Measurements from ENCODE around the gene LRRC27. TPM values are rescaled to one million over a fixed set of nuclear protein-coding genes. Genes with fewer than 3 reads are reported as not detected.

The LRRC27 gene
- total RNA-seq, 1 donor from 2014 or later: 12.4 TPM

GRCh38 chr10:132363921-132364593 is 32.1 kb downstream of the LRRC27 start:
- ATAC-seq: peak; percentile 84
- no peak for DNase-seq (ENCODE audit: low spot score)
- intact Hi-C loops (cut with DNase I): no loop called here

GRCh38 chr10:132364594-132364970 is 32.6 kb downstream of the LRRC27 start:
- ATAC-seq (peak; percentile 37), DNase-seq (ENCODE audit: low spot score) (peak; percentile 58)
- intact Hi-C loops (cut with DNase I): no loop called here

- intact Hi-C loops (cut with DNase I): no loop called here
- DNase-seq (ENCODE audit: low spot score): no peak
- ATAC-seq: no peak
Measured at GRCh38 chr10:132365102-132365501, 33.1 kb downstream of the LRRC27 start.

GRCh38 chr10:132366006-132366405 is 34.0 kb downstream of the LRRC27 start:
- peak; percentile 46 for DNase-seq (ENCODE audit: low spot score)
- intact Hi-C loops (cut with DNase I): no loop called here
- no peak for ATAC-seq

DNA sequence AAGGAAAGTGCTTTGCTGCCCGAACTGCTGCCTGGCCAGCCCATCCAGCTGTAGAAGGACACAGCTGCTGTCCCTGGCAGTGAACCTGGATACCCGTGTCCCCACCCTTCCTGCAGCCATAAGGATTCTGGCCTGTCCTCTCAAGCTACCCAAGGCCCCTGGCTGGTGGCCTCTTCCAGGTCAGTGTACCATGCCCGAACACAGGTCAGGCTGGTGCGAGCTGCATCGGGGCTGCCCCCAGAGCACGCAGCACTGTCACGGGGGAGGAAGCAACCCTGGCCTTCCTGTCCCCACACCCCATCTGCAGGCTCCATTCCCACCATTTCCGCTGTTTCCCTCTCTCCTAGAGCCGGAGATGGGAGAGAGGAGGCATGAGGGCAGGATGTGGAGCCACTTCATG is 34.5 kb downstream of the LRRC27 start:
- peak; percentile 37 for DNase-seq (ENCODE audit: low spot score)
- intact Hi-C loops (cut with DNase I): no loop called here
- no peak for ATAC-seq

DNA sequence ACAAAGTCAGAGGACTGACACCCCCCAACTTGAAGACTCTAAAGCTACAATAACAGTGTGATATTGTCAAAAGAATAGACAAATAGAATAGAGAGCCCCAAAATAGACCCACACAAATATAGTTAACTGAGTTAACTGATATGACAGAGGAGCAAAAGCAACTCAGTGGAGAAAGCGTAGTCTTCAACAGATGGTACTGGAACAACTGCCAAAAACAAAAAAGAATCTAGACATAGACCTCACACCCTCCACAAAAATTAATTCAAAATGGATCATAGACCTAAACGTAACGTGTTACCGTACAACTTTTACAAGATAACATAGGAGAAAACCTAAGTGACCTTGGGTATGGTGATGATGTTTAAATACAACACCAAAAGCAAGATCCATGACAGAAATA is 36.4 kb downstream of the LRRC27 start:
- intact Hi-C loops (cut with DNase I): no loop called here
- DNase-seq (ENCODE audit: low spot score): no peak
- no peak for ATAC-seq

DNA sequence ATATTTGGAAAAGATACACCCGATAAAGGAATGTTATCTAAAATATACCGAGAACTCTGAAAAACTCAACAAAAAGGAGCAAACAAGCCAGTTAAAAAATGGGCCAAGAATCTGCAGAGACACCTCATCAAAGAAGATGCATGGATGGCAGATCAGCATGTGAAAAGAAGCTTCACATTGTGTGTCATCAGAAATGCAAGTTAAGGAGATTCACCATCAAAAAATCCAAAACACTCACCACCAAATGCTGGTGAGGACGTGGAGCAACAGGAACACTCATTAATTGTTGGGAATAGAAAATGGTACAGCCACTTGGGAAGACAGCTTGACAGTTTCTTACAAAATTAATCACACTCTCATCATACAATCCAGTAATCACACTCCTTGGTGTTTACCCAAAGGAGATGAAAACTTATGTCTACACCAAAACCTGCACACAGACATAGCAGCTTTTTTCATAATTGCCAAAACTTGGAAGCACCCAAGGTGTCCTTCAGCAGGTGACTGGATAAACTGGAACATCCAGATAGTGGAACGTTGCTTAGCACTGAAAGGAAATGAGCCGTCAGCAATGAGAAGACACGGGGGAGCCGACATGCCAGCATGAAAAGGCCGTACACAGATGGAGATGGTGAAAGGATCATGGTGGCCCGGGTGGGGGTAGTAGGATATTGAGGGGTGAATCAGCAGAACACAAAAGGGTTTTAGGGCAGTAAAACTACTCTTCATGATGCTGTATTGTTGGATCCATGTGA is 37.1 kb downstream of the LRRC27 start:
- intact Hi-C loops (cut with DNase I): no loop called here
- DNase-seq (ENCODE audit: low spot score): no peak
- ATAC-seq: no peak

DNA sequence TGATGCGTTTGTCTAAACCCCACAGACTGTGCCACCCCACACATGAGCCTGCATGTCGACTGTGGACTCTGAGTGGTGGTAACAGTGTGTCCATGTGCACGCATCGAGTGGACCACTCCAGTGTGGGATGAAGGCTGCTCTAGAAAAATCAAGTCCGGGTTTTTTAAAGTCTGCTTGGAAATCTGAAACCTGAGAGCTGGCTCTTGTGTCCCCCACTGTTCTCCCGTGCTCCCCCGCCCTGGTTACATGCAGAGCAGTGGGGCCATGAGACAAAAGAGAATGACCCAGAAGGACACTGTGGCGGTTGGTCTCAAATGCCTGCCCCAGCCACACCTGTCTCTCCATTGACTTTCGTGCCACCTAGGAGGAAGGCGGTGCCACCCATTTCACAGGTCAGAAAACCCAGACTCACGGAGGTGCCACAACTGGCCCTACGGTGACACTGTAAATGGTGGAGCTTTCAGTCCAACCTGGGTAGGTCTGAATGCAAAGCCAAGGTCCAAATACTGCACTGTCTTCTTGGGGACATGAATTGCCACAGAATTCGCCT is 37.7 kb downstream of the LRRC27 start:
- intact Hi-C loops (cut with DNase I): no loop called here

DNA sequence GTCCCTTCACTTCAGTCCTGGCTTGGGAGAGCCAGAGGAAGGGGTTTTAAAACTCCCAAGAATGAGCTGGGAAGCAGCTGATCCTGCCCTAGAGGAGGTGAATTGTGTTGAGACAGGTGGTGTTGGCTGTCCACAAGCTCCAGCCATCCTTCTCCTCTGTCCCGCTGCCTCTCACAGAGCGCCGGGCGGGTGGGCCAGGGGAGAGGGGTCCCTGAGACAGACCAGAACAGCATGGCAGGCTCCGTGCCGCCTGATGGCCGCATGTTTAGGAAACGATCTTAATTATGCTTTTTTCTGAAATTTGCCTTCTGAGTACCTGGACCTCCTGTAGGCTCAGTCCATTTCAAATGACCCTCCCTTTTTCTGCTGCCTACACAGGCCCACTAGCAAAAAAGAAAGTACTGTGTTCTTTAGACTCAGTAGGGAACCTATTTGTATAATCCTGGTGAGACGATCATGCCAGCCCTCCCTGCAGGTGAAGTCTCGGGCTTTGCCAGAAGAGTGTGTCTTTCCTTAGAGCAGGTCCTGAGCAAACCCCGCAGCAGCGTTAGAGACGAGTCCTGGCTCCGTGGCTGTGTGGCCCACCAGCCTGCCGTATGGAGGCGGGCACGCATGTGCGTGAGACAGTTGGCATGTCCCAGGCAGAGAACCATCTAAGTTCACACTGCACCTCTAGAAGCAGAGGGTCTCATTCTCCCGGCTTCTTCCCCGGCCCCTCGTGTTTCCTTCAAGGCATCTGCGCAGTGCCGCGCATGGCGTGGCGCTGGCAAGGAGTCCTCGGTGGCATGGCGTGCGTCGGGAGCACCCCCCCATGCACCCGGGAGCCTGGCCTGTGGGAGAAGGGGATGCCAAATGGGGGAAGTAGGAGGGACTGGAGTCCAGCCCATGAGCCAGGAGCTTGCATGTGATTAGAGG is 38.7 kb downstream of the LRRC27 start:
- peak; percentile 35 for DNase-seq (ENCODE audit: low spot score)
- intact Hi-C loops (cut with DNase I): no loop called here

More for the DNA sequence above, 37.7 kb downstream of the LRRC27 start:
- ATAC-seq (no peak), DNase-seq (ENCODE audit: low spot score) (peak; percentile 26)

DNA sequence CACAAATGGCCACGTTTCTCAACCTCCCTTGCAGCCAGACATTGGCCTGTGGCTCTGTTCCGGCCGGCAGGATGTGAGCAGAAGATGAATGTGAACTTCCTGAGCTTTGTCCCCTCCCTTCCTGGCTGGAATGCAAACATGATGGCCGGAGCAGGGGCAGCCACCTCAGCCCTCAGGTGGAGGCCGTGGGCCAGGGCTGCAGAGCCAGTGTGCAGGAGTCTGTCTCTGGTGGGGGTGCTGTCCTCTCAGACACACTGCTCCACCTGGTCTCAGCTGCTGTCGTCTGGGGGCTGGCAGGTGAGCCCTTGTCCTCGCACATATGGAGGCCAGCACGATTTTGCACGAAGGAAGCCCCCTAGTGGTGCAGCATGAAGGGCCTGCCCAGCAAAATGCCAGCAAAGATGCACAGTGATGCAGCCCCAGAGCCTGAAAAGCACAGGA is 39.7 kb downstream of the LRRC27 start:
- intact Hi-C loops (cut with DNase I): no loop called here
- no peak for ATAC-seq
- DNase-seq (ENCODE audit: low spot score): peak; percentile 54

More for the DNA sequence above, 38.7 kb downstream of the LRRC27 start:
- ATAC-seq: no peak

GRCh38 chr10:132372516-132373095 is 40.6 kb downstream of the LRRC27 start:
- DNase-seq (ENCODE audit: low spot score) (peak; percentile 43), ATAC-seq (no peak)
- intact Hi-C loops (cut with DNase I): no loop called here

DNA sequence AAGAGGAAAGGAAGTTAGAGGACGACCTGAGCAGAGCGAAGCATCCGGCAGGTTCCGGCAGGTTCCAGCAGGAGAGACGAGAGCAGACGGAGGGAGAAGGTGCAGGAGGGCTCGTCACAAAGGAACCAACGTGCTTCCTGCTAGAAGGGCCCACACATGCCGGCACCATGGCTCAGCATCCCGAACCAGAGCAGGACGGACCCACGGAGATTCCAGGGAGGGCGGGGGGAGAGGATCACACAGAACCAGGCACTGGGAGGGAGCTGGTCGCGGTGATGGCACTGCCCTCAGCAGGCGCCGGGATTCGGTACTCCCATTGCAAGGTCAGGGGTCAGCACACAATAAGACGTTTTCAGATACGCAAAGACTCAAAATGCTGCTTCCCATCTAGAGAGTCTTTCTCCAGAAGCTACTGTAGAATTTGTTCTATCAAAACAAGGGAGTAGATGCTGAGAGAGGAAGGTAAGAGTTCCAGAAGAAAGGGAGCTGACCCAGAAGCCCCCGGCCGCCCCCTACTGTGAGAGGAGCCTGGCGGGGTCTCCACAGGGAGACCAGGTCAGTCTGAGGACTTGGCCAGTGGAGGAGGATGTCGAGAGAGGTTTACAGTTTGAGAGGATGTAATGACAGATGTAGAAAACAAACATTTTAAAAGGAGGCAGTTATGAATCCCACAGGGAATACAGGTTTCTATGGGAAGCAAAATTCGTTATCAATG is 41.4 kb downstream of the LRRC27 start:
- intact Hi-C loops (cut with DNase I): no loop called here
- DNase-seq (ENCODE audit: low spot score) (no peak), ATAC-seq (no peak)

DNA sequence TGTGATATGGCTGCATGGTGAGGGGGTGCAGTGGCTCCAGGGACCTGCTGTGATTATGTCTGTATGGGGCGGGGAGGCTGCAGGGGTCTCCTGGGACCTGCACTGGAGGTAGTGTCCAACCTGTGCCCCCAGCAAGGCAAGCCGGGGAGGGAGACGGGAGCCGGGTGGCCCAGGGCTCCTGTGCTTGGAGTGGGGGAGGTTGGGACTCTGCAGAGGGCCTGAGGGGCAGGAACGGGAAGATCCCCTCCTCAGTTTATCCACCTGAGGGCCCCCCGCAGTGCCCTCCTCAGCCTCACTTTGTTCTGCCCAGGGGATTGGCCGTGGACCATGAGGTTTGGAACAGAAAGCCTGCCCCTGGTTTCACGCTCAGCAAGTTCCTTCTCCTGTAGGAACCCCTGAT is 42.2 kb downstream of the LRRC27 start:
- intact Hi-C loops (cut with DNase I): no loop called here
- DNase-seq (ENCODE audit: low spot score) (peak; percentile 45), ATAC-seq (no peak)

DNA sequence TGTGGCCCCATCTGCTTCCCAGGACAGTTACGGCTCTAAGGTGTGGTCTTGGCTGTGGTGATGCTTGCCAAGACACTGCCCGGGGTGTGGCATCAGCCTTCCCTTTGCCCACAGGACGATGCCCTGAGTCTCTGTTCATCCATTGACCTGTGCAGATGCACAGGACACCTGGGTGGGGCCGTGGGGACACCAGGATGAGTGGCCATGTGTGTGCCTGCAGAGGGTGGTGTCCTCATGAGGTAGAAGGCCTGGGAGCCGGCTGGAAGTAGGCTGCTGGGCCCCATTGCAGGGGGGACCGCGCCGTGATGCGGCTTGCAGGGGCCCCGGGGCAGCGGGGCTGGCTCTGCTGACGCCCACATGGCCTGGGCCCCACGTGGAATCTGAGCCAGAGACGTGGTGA is 42.6 kb downstream of the LRRC27 start:
- peak; percentile 34 for DNase-seq (ENCODE audit: low spot score)
- ATAC-seq: no peak
- intact Hi-C loops (cut with DNase I): no loop called here

DNA sequence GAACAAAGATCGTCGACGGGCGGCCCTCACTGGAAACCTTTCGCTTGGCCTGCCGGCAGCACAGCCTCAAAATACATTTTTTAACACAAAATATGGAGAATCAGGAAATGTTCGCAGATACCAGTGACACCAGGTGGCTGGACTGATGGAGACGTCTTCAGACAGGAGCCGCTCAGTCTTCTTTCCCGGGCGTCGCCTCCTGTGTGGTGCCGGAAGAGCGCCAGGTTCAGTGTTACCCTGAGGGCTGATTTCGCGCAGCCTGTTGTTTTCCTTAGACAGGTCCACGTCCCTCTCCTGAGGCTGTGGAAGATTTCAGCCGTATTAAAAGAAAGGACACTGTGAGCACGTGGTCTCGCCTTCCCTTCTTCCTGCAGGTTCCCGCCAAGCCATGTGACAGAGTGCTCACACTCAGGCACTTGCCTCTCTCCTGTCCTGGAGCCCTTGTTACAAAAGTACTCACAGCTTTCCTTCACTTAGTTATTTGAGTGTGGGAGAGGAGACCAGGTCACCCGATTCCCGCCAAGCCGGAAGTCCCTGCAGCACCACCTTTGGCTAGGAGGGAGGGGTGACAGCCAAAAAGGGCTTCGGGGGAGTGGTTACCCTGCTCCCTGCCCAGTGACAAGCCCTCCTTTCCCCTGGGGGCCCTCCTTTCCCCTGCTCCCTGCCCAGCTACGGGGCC is 43.3 kb downstream of the LRRC27 start:
- DNase-seq (ENCODE audit: low spot score): peak; percentile 48
- ATAC-seq: peak; percentile 22
- intact Hi-C loops (cut with DNase I): no loop called here

DNA sequence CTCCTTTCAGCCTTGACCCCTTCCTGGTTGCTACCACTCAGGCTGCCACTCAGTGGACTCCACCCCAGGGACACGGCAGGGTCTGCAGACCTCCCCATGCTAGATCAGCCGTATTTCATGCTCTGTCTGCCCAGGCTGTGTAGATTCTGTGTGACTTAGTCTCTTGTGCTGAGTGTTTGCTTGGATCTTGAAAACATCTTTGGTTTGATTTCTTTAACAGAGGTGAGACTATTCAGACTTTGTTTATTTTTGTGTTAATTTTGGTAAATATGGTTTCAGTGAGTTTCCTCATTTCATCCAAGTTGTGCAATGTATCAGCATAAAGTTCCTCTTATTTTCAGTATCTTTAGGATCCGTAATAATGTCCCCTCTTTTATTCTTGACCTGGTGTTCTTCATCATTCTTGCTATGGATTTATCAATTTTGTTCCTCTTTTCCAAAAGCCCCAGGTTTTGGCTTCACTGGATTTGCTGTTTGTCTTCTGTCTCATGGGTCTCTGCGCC is 43.9 kb downstream of the LRRC27 start:
- no peak for DNase-seq (ENCODE audit: low spot score)
- intact Hi-C loops (cut with DNase I): no loop called here
- ATAC-seq: no peak

- intact Hi-C loops (cut with DNase I): no loop called here
- peak; percentile 52 for DNase-seq (ENCODE audit: low spot score)
- no peak for ATAC-seq
Measured at GRCh38 chr10:132376394-132376851, 44.4 kb downstream of the LRRC27 start.

Data from sciatic nerve (tissue), 2 donors.